ENCODE measurements around the gene SGTA. TPM values are rescaled to one million over a fixed set of nuclear protein-coding genes. Genes with fewer than 3 reads are reported as not detected.

SGTA gene
- total and polyA plus RNA-seq, 2 of the 4 experiments (the other 2 are of a cell fraction), result 17.4 to 72.9 TPM

DNA sequence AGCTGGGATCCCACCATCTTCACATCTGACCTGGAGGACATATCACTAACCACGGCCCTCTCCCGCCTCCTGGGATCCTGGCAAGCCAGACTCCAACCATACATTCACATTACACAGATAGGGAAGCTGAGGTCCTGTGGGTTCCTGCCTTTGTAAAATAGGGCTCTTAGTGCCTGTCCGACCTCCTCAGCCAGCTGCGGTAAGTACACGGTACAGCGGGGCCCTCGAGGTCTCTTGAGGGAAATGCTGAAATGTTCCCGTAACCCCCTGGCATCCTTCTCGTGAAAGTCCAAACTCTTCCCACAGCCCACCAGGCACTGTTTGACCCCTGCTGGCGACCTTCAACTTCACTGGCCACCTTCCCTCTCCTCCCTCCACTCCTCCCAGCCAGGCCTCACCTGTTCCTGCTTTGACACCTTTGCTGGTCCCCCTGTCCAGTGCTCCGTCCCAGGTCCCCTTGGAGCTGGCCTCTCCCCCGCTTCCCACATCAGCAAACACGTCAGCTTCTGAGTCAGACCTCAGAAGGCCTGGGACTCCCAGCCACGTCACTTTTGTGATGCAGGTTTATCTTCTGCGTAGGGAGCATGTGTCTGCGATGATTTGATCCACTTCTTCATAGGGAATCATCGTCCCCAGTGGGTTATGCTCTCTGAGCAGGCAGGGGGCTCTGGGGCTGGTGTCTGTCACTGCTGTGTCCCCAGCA, 71.8 kb downstream of the SGTA start (continued):
- TF ChIP-seq MAZ (IDR thresholded peaks at IDR 0.05; ENCODE audit: borderline replicate concordance, low read depth, low read length) (0 out of 2 replicates have a peak, but pooled peaks have one; percentile 24), CHD1 (IDR thresholded peaks at IDR 0.05; ENCODE audit: low read depth, low read length) (no peak)

DNA sequence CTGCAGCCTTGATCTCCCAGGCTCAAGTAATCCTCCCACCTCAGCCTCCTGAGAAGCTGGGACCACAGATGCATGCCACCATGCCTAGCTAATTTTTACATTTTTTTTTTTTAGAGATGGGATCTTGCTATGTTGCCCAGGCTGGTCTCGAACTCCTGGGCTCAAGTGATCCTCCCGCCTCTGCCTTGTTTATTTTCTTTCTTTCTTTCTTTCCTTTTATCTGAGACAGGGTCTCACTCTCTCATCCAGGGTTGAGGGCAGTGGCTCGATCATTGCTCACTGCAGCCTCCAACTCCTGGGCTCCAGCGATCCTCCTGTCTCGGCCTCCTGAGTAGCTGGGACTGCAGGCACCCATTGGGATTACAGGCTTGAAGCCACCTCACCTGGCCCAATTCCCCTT, 76.8 kb downstream of the SGTA start:
- Histone ChIP-seq H2BK5ac (ENCODE audit: low read depth, low read length, poor library complexity, severe bottlenecking) (no peak overlapping the region), H3K9me3 (ENCODE audit: control insufficient read depth, insufficient read depth, low read length) (no peaks in the 10 kb centered on the region), H4K91ac (ENCODE audit: insufficient read depth, low read depth, low read length) (no peak overlapping the region), H3K9ac (ENCODE audit: low read depth, low read length) (no peak overlapping the region), H3K9me1 (ENCODE audit: insufficient read depth, low read length) (peaks cover 3% of the 10 kb centered on the region; the same call in 1 of the 2 replicates), H3K56ac (ENCODE audit: extremely low read depth, insufficient read depth, low read length) (no peak overlapping the region), H2BK120ac (ENCODE audit: low read depth, low read length) (no peak overlapping the region), H2BK15ac (ENCODE audit: low read depth, low read length) (no peak overlapping the region), H3K4me3 (ENCODE audit: insufficient read depth, low read depth, low read length) (no peak overlapping the region), H3K4ac (ENCODE audit: low read depth, low read length) (no peak overlapping the region), H3K14ac (replicated peaks; ENCODE audit: low read depth, low read length) (no peak overlapping the region), H2AK5ac (ENCODE audit: low read depth, low read length) (no peak overlapping the region), H4K20me1 (ENCODE audit: insufficient read depth, low read length) (no peaks in the 10 kb centered on the region; the same call in 1 of the 2 replicates), H3K36me3 (ENCODE audit: control insufficient read depth, insufficient read depth, low read length) (no peaks in the 10 kb centered on the region), H4K5ac (ENCODE audit: low read depth, low read length) (no peak overlapping the region), H4K8ac (ENCODE audit: low read depth in 2 of 2, low read length in 2 of 2) (no peak overlapping the region), H2AK9ac (replicated peaks; ENCODE audit: low read depth, low read length, poor library complexity) (no peak overlapping the region), H3K4me2 (ENCODE audit: low read depth, low read length) (no peak overlapping the region), H3K4me1 (ENCODE audit: control insufficient read depth, insufficient read depth, low read length) (peaks cover 2% of the 10 kb centered on the region), H3K27ac (ENCODE audit: insufficient read depth, low read length) (no peak overlapping the region), H2AFZ (replicated peaks; ENCODE audit: low read length, poor library complexity) (no peak overlapping the region), H2BK20ac (ENCODE audit: low read depth, low read length) (no peak overlapping the region), H3K18ac (ENCODE audit: low read depth, low read length) (no peak overlapping the region), H3K79me1 (ENCODE audit: low read depth in 1 of 2, low read length in 2 of 2) (no peaks in the 10 kb centered on the region), H3K23ac (ENCODE audit: low read depth, low read length) (no peak overlapping the region), H3K27me3 (ENCODE audit: control insufficient read depth, insufficient read depth, low read length) (peaks cover 19% of the 10 kb centered on the region)
- DNase-seq (no peak), ATAC-seq (ENCODE audit: low read depth) (no peak)
- no TSS peak for BruUV-seq (replicated peaks)
- dilution Hi-C loops (cut with HindIII; ENCODE audit: low sequenced_read_pairs, unreplicated experiment) (no loop called here), intact Hi-C loops (cut with micrococcal nuclease) (no loop called here), in situ Hi-C loops (cut with MboI; ENCODE audit: low sequenced_read_pairs) (no loop called here)
- POLR2A ChIA-PET (ENCODE audit: unreplicated experiment), result no interaction called here
- WGBS, 2 experiments (ENCODE audit: extremely low coverage in 2 of 2, insufficient read length in 1 of 2), result no CpG with 5 or more reads among the region's 5 CpGs
- CTCF ChIA-PET, result interaction anchor here (0.6 kb wide), 1 partner anchor 126 kb away, joined by 9 read pairs; no protein-coding TSS in a partner anchor
- no peak for TF ChIP-seq FOS (IDR thresholded peaks at IDR 0.05; ENCODE audit: low read depth, low read length)
- TF ChIP-seq RFX5 (IDR thresholded peaks at IDR 0.05; ENCODE audit: low read depth, low read length), result no peak
- no peak for TF ChIP-seq MAFK (IDR thresholded peaks at IDR 0.05; ENCODE audit: low read depth, low read length)
- TF ChIP-seq MXI1 (IDR thresholded peaks at IDR 0.05; ENCODE audit: borderline replicate concordance, low read depth, low read length), result no peak
- no peak for TF ChIP-seq BHLHE40 (IDR thresholded peaks at IDR 0.05; ENCODE audit: low read depth, low read length)
- TF ChIP-seq, protein P1, sequence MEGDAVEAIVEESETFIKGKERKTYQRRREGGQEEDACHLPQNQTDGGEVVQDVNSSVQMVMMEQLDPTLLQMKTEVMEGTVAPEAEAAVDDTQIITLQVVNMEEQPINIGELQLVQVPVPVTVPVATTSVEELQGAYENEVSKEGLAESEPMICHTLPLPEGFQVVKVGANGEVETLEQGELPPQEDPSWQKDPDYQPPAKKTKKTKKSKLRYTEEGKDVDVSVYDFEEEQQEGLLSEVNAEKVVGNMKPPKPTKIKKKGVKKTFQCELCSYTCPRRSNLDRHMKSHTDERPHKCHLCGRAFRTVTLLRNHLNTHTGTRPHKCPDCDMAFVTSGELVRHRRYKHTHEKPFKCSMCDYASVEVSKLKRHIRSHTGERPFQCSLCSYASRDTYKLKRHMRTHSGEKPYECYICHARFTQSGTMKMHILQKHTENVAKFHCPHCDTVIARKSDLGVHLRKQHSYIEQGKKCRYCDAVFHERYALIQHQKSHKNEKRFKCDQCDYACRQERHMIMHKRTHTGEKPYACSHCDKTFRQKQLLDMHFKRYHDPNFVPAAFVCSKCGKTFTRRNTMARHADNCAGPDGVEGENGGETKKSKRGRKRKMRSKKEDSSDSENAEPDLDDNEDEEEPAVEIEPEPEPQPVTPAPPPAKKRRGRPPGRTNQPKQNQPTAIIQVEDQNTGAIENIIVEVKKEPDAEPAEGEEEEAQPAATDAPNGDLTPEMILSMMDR (conservative IDR thresholded peaks at IDR 0.05; ENCODE audit: low read depth, low read length), result no peak
- TF ChIP-seq CEBPB (IDR thresholded peaks at IDR 0.05; ENCODE audit: low read depth, low read length), result no peak
- TF ChIP-seq, protein P2, sequence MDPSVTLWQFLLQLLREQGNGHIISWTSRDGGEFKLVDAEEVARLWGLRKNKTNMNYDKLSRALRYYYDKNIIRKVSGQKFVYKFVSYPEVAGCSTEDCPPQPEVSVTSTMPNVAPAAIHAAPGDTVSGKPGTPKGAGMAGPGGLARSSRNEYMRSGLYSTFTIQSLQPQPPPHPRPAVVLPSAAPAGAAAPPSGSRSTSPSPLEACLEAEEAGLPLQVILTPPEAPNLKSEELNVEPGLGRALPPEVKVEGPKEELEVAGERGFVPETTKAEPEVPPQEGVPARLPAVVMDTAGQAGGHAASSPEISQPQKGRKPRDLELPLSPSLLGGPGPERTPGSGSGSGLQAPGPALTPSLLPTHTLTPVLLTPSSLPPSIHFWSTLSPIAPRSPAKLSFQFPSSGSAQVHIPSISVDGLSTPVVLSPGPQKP (IDR thresholded peaks at IDR 0.05; ENCODE audit: borderline replicate concordance, low read depth, low read length), result no peak
- TF ChIP-seq SMC3 (IDR thresholded peaks at IDR 0.05; ENCODE audit: low read depth, low read length), result no peak
- no peak for TF ChIP-seq POLR2A (IDR thresholded peaks at IDR 0.05; ENCODE audit: low read depth, low read length)

Measured in IMR-90 (cell line).